ENCODE measurements around the gene CRMP1. TPM values are rescaled to one million over a fixed set of nuclear protein-coding genes. Genes with fewer than 3 reads are reported as not detected.

Gene CRMP1
- total RNA-seq, 4 donors from 2014 or later = 0.39 to 0.66 TPM; not detected in 2

DNA sequence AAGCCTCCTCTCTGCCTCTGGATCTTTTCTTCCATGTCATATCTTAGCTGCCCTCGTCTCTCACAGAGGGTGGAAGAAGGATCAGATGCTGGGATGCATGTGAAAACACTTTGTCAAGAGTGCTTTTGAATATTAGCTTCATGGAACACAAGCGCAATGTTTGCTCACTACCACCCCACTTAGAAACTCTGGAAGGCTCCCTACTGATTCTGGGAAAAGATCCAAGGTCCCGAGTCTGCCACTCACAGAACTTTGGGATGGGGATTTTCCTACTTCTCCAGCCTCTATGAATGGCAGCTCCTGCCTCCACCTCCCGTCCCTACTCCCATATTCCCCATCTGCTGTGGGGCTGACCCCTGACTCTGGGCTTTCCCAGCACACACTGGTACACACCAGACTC lies 40.2 kb upstream of the CRMP1 start:
- peaks cover 0 to 20% (median 19%) of the 10 kb centered on the region in 3 donors for H3K27me3 ChIP-seq
- ATAC-seq (no peak), DNase-seq (no peak)
- in situ Hi-C loops (cut with MboI; ENCODE audit: low sequenced_read_pairs in 4 of 4) (no loop called here), intact Hi-C loops (cut with DNase I; ENCODE audit: low total_unique reads) (no loop called here)
- H3K4me1 ChIP-seq = no peaks in the 10 kb centered on the region
- no peak overlapping the region for H3K27ac ChIP-seq
- no peak overlapping the region for H3K4me3 ChIP-seq
- no peaks in the 10 kb centered on the region for H3K36me3 ChIP-seq
- TF ChIP-seq, protein P1, sequence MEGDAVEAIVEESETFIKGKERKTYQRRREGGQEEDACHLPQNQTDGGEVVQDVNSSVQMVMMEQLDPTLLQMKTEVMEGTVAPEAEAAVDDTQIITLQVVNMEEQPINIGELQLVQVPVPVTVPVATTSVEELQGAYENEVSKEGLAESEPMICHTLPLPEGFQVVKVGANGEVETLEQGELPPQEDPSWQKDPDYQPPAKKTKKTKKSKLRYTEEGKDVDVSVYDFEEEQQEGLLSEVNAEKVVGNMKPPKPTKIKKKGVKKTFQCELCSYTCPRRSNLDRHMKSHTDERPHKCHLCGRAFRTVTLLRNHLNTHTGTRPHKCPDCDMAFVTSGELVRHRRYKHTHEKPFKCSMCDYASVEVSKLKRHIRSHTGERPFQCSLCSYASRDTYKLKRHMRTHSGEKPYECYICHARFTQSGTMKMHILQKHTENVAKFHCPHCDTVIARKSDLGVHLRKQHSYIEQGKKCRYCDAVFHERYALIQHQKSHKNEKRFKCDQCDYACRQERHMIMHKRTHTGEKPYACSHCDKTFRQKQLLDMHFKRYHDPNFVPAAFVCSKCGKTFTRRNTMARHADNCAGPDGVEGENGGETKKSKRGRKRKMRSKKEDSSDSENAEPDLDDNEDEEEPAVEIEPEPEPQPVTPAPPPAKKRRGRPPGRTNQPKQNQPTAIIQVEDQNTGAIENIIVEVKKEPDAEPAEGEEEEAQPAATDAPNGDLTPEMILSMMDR (IDR thresholded peaks at IDR 0.05 in 4 of 5, conservative IDR thresholded peaks at IDR 0.05 in 1 of 5) = no peak
- no peak for TF ChIP-seq POLR2A (IDR thresholded peaks at IDR 0.05)
- H3K9me3 ChIP-seq = no peaks in the 10 kb centered on the region

DNA sequence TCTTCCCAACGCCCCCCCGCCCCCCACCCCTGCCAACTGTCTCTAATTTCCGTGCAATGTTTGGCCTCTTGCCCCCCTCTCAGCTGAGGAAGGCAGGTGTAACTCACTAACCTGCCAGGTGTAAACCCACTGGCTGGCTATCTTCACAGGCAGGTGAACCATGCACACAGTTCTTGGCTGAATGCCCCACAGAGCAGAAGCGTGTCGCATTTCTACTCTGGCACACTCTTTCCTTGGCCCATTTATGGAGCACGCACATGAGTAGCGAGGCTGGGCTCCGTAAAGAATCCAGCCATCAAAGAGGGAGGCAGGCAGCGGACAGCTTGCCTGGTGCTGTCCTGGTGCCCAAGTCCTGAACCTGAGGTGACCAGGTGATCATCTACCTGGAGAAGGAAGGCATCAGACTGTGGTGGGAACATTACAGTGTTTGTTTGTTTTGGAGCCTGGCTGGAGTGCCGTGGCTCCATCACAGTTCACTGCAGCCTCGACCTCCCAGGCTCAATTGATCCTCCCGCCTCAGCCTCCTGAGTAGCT lies 39.2 kb upstream of the CRMP1 start:
- in situ Hi-C loops (cut with MboI; ENCODE audit: low sequenced_read_pairs in 4 of 4) = no loop called here
- TF ChIP-seq, protein P1 (IDR thresholded peaks at IDR 0.05 in 4 of 5, conservative IDR thresholded peaks at IDR 0.05 in 1 of 5) = no peak
- no peaks in the 10 kb centered on the region for H3K36me3 ChIP-seq
- H3K27me3 ChIP-seq = peaks cover 0 to 20% (median 19%) of the 10 kb centered on the region in 3 donors
- no peaks in the 10 kb centered on the region for H3K4me1 ChIP-seq
- no peak for ATAC-seq
- no peak for DNase-seq
- no peaks in the 10 kb centered on the region for H3K9me3 ChIP-seq
- no peak overlapping the region for H3K4me3 ChIP-seq
- no peak overlapping the region for H3K27ac ChIP-seq
- intact Hi-C loops (cut with DNase I; ENCODE audit: low total_unique reads) = no loop called here

DNA sequence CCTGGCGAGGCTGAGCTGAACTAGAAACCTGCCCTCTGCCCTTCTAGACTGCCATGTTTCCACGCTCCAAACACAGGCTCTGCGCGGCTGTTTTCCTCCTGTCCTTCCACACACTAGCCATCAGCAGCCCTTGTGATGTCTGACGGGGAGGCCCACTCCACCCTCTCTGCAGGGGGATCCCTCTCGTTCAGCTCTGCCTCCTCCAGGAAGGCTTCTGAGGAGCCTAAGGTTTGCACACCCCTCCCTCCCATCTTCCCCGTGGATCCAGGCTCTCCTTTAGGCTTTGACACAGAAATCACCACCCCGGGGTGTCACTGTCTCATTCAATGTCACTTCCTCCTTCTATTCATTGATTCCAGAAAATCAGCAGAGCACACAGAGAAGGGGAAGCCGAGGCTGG lies 38.6 kb upstream of the CRMP1 start:
- H3K36me3 ChIP-seq = no peaks in the 10 kb centered on the region
- in situ Hi-C loops (cut with MboI; ENCODE audit: low sequenced_read_pairs in 4 of 4) = no loop called here
- H3K9me3 ChIP-seq = no peaks in the 10 kb centered on the region
- H3K27me3 ChIP-seq = peaks cover 0 to 20% (median 19%) of the 10 kb centered on the region in 3 donors
- H3K4me3 ChIP-seq = no peak overlapping the region
- TF ChIP-seq, protein P1 (IDR thresholded peaks at IDR 0.05 in 4 of 5, conservative IDR thresholded peaks at IDR 0.05 in 1 of 5) = no peak
- TF ChIP-seq POLR2A (IDR thresholded peaks at IDR 0.05) = no peak
- no peak for ATAC-seq
- no peak overlapping the region for H3K27ac ChIP-seq
- DNase-seq = no peak
- no peaks in the 10 kb centered on the region for H3K4me1 ChIP-seq
- intact Hi-C loops (cut with DNase I; ENCODE audit: low total_unique reads) = no loop called here

DNA sequence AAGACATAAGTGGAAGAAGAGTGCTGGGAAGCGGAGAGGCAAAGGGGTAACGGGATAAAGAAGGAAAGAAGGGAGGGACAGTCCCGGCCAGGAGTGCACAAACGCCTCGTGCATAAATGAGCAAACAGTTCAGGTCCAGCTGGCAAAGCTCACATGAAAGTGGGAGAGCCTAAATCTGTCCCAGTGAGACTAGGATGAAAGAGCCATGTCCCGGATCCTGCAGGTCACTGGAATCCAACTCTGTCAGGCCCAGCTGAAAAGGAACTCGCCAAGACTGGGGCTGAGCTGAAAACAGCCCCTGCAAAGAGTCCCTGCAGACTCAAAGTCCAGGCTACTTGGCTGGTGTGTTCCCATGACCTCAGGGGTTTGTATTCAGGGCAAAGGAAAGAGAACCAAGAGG lies 38.0 kb upstream of the CRMP1 start:
- Histone ChIP-seq H3K4me3 (no peak overlapping the region), H3K27ac (no peak overlapping the region), H3K4me1 (no peaks in the 10 kb centered on the region), H3K9me3 (no peaks in the 10 kb centered on the region), H3K27me3 (peaks cover 0 to 20% (median 19%) of the 10 kb centered on the region in 3 donors), H3K36me3 (no peaks in the 10 kb centered on the region)
- ATAC-seq (no peak), DNase-seq (no peak)
- TF ChIP-seq, protein P1 (IDR thresholded peaks at IDR 0.05 in 4 of 5, conservative IDR thresholded peaks at IDR 0.05 in 1 of 5) = no peak
- no peak for TF ChIP-seq POLR2A (IDR thresholded peaks at IDR 0.05)
- in situ Hi-C loops (cut with MboI; ENCODE audit: low sequenced_read_pairs in 4 of 4) = no loop called here
- intact Hi-C loops (cut with DNase I; ENCODE audit: low total_unique reads) = no loop called here

DNA sequence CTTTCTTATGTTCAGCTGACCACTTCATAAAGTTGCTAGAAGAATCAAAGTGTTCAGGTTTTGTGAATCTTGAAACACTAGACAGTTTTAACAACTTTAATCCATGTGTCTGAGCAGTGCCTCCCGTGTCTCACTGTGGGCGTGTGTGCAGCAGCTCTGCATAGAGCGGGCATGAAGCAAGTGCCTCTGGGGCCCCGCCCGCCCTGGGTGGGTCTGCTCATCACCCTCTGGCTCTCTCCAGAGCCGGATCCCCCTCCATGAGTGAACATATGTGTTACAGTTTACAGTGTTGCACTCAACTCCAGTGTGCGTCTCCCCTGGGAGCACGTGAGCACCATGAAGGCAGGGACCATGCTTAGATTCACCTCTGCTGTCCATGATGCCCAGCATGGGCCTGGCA lies 37.6 kb upstream of the CRMP1 start:
- Histone ChIP-seq H3K4me3 (no peak overlapping the region), H3K4me1 (no peaks in the 10 kb centered on the region), H3K27me3 (peaks cover 0 to 20% (median 19%) of the 10 kb centered on the region in 3 donors), H3K27ac (no peak overlapping the region), H3K36me3 (no peaks in the 10 kb centered on the region), H3K9me3 (no peaks in the 10 kb centered on the region)
- intact Hi-C loops (cut with DNase I; ENCODE audit: low total_unique reads) = no loop called here
- no peak for DNase-seq
- in situ Hi-C loops (cut with MboI; ENCODE audit: low sequenced_read_pairs in 4 of 4) = no loop called here
- TF ChIP-seq, protein P1 (IDR thresholded peaks at IDR 0.05 in 4 of 5, conservative IDR thresholded peaks at IDR 0.05 in 1 of 5) = no peak
- no peak for TF ChIP-seq POLR2A (IDR thresholded peaks at IDR 0.05)
- ATAC-seq = no peak

Measured in gastrocnemius medialis (tissue), 4 donors.